ENCODE measurements around the gene FLT1.

DNA sequence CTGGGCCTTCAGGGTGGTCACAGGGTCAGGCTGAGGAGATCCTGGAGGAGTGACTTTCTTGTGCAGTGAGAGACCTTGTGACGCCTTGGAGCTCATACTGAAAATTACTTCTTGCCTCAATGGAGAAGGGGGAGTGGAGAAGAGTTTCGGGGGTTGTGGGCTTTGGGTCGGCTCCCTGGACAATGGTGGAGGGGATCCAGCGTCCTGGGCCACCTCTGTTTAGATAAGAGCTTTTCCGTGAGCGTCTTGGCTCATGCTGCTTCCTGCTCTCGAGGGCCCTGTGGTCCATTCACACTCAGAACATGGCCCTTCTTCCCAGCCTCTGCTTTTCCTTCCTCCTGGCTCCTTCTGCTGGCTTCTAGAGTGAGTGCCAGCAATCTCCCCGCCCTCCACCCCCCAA lies 81.9 kb downstream of the FLT1 start:
- TF ChIP-seq, protein P1, sequence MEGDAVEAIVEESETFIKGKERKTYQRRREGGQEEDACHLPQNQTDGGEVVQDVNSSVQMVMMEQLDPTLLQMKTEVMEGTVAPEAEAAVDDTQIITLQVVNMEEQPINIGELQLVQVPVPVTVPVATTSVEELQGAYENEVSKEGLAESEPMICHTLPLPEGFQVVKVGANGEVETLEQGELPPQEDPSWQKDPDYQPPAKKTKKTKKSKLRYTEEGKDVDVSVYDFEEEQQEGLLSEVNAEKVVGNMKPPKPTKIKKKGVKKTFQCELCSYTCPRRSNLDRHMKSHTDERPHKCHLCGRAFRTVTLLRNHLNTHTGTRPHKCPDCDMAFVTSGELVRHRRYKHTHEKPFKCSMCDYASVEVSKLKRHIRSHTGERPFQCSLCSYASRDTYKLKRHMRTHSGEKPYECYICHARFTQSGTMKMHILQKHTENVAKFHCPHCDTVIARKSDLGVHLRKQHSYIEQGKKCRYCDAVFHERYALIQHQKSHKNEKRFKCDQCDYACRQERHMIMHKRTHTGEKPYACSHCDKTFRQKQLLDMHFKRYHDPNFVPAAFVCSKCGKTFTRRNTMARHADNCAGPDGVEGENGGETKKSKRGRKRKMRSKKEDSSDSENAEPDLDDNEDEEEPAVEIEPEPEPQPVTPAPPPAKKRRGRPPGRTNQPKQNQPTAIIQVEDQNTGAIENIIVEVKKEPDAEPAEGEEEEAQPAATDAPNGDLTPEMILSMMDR (IDR thresholded peaks at IDR 0.05) = no peak
- no peak for TF ChIP-seq EZH2phosphoT487 (IDR thresholded peaks at IDR 0.05)

Data from neural progenitor cell (in vitro differentiated cells).